NCI-H774 (cell line): ENCODE measurements around the gene SRSF6.
A peak's percentile ranks its signal among the peaks of the same experiment; 100 is the strongest.
"Not testable (repeated sequence)": the region's sequence is repeated elsewhere in the genome, so short reads cannot be mapped to it uniquely, and the experiment has no call there.

Experiments
- DNase-seq: peaks from one replicate; lab custom pipeline; 2025; lab: John Stamatoyannopoulos, UW

Gene SRSF6

DNA sequence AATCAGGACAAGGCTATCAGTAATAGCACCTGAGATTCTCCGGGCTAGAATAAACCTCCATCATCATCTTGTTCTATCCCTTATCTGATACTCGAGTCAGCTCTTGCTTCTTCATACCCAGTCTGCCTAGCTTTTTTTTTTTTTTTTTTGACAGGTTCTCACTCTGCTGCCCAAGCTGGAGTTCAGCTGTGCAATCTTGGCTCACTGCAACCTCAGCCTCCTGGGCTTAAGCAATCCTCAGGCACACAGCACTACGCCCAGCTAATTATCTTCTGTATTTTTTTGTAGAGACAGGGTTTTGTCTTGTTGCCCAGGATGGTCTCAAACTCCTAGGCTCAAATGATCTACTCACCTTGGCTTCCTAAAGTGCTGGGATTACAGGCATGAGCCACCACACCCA is 19.5 kb downstream of the SRSF6 start:
- no peak for DNase-seq

DNA sequence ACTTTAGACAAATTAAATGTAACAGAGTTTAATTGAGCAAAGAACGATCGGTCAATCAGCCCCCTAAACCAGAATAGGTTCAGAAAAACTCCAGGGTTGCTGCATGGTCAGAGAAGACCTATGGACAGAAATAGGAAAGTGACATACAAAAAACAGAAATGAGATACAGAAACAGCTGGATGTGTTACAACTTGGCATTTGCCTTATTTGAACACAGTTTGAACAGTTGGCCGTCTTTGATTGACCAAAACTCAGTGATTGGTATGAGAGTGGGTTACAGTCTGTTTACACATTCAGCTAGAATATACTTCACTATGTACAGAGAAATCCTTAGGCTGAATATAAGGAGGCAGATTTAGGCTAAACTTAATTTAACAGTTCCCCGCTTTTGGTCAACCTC is 19.9 kb downstream of the SRSF6 start:
- no peak for DNase-seq

DNA sequence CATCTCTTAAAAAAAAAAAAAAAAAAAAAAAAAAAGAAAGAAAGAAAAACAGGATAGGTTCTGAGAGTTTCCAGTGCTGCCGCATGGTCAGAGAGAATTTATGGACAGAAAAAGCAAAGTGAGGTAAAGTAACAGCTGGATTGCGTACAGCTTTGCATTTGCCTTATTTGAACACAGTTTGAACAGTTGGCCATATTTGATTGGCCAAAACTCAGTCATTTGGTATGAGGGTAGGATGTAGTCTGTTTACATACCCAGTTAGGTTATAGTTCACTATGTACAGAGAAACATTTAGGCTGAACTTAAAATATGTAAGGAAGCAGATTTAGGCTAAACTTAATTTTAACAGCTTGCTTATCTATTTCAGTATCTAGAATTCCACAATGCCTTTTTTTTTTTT is 32.3 kb downstream of the SRSF6 start:
- no peak for DNase-seq

DNA sequence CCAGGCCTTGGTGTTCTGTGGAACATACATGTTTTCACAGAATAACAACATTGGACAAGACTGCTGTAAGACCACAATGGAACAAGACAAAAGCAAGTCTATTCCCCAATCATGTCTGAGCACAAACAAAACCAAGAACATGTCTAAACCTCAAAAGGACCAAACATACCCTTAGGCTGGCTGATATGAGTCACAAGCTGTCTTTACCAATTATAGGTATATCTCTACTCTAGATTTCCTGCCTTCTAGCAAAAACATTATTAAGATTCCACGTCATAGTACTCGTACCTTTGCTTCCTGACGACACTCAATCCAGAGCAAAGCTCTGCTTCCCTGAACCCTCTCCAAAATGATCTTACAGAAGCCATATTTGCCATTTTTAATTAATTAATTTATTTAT is 34.4 kb downstream of the SRSF6 start:
- DNase-seq, result no peak

DNA sequence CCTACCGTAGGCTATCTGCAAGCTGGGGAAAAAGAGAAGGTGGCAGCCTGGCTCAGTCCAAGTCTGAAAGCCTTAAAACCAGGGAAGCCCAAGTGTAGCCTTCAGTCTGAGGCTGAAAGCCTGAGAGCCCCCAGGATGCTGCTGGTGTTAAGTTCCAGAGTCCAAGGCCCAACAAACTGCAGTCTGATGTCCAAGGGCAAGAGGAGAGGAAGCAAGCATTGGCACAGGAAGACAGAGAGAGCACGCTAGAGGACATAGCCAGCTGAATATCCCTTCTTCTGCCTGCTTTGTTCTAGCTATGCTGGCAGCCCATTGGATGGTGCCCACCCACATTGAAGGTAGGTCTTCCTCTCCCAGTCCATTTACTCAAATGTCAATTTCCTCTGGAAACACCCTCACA is 37.7 kb downstream of the SRSF6 start:
- DNase-seq, result no peak

DNA sequence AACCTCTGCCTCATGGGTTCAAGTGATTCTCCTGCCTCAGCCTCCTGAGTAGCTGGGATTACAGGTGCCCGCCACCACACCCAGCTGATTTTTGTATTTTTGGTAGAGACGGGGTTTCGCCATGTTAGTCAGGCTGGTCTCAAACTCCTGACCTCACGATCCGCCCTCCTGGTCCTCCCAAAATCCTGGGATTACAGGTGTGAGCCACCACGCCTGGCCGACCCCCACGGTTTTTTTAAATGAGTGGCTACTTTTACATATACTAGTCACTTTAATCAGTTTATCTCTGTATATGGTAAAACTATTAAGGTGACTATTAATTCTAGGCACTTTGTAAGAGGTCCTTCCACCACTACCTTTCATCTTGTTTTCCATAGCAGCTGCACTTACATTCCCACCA is 44.3 kb downstream of the SRSF6 start:
- DNase-seq, result not testable (repeated sequence)

DNA sequence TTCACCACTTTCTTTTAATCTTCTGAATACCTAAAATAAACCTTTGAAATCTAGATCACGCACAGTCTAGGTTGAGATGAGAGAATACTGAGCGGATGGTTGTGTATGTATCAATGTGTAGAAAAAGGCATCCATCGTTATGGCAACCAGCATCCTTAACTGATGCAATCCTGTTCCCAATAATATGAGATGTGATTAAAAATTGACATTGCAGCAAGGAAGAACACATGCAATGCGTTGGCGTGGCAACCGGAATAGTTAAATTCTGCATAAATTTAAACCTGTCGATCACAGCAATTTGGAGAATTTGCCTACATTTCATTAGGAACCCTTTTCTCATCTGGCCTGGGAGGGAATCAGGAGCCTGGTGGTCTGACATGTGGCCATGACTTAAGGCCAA is 48.5 kb downstream of the SRSF6 start:
- DNase-seq, result no peak

DNA sequence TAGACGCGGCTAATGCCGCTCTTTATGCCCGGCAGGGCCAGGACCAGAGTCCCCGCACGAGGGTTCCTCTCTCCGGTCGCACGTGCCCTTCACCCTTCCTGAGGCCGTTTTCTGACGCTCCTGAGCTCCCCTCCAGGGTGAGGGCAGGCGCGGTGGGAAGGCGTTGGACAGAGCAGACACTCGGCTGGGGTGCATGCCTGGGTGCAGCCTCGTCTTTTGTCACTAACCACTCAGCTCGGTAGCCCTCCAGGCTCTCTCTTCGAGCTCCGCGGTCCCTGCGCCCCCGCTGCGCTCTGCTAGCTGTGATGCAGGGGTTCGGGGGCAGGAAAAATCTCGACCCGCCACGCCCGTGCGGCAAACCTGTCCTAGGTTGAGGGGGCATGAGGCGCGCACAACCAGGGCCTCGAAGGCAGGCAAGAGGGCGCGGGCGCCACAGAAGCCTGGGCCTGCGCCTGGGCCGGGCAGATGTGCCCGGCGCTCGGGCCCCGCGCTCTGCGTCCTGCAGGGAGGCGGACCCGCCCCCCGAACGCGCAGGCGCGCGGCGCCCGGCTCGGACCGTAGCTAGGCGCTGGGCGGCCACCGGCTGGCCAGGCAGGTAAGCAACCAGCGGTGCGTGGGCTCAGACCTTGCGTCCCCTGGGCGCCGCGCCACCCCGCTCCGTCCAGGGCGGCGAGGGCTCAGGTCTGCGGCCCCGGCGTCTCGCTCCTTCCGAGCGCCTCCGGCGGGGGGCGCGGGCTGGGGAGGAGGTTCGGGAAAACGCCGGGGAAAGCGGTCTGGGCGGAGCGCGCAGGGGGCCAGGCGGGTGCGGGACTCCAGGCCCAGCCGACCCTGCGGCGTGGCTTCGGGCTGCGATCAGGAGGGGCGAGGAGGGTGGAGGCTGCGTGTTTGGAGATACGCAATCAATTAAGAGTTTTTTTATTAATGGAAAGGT is 49.7 kb downstream of the SRSF6 start, which contains the start of gene L3MBTL1:
L3MBTL1 (plus strand) TSS at position 548 of the 931 bp plus-strand sequence. CDS start 5,807 bp downstream, outside the sequence.
- peak; percentile 58 for DNase-seq

DNA sequence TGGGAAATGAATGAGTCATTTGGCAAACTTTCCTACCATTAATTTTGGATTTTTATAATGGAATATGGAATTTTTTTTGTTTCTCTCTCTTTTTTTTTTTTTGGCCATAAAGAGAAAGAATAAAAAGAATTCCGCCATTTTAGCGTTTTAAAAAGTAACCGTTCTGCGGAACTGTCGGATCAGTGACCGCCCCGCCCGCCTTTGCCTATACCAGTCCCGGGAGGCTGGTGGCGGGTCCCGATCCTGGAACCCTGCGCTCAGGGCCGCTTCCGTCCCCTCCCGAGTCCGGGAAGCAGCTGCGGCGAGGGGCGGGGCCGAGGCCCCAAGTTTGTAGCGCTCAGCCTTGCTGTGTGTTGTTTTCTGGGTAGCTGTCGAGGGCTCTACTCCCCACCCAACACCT is 50.4 kb downstream of the SRSF6 start:
- DNase-seq, result no peak

DNA sequence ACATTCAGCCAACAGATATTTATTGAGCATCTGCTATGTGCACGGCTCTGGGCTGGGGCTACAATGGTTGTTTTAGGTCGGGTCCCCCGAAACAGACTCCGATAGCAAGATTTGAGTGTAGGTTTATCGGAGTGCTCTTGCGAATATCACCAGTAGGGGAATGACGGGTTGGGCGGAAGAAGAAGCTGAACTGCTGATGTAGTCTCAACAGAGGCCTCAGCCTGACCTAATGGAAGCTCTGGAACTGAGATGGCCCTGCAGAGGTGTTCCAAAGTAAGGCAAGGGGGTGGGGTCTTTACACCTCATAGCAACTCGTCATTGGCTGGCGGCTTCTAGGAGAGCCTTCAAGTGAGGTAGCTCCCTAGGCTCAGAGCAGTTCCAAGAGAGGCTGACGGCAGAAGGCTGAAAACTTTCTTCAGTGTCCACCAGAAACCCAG is 50.9 kb downstream of the SRSF6 start:
- DNase-seq, result no peak

DNA sequence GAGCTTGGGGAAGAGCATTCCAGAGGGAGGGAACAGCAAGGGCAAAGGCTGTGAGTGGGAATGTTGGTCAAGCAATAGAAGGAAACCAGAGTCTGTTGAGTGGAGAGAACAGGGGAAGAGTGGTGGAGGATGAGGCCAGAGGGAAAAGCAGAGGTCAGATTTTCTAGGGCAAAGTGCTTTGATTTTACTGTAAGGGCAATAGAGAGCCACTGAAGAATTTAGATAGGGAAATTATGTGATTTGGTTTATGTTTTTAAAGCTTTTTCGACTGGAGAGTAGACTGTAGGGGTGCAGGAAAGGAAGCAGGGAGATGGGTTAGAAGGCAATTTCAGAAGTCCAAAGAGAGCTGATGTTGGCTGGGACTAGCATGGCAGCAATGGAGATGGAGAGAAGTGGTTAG is 54.2 kb downstream of the SRSF6 start:
- no peak for DNase-seq

DNA sequence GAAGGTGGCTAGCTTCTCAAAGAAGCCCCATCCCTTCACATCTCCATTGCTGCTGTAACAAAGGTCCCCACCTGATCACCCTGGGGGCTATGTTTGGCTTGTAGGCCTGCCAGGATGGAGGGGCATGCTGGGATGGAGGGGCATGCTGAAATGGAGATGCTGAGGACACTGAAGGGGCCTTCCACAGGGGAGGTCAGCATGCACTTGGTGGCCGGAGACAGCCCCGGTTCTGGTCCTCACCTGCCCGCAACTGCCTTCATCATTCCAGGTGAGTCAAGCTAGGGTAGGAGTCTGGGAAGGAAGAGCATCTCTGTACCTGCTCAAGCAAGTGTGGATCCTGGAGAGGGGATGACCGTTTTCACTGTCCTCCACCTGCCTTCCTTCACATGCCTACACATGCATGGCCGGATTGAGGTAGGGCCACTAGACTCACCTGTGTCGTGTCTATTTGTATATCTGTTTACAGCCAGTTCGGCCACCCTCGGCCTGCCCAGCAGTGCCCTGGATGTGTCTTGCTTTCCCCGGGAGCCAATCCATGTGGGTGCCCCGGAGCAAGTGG is 55.8 kb downstream of the SRSF6 start:
- DNase-seq, result no peak
